Peyer's patch (tissue), 4 donors: ENCODE data around the gene C3orf20. TPM values are rescaled to one million over a fixed set of nuclear protein-coding genes. Genes with fewer than 3 reads are reported as not detected.
"Not testable (repeated sequence)": the region's sequence is repeated elsewhere in the genome, so short reads cannot be mapped to it uniquely, and the experiment has no call there.

Source experiments
- DNase-seq, 3 donors: peaks; one replicate each; pipeline ENCODE4 v3.0.0-alpha.2; 2017 to 2019
- H3K27ac ChIP-seq, 4 donors: fragments of 200-600 bp; sonication (generic); one replicate each; pipeline ENCODE4 v1.5.1; 2016 to 2019
- H3K27me3 ChIP-seq, 2 donors: fragments of 200-600 bp; sonication (generic); one replicate each; pipeline ENCODE4 v1.5.1; 2019
- H3K36me3 ChIP-seq, 3 donors: fragments of 200-600 bp; sonication (generic); one replicate each; pipeline ENCODE4 v1.5.1; 2016 to 2019
- H3K4me1 ChIP-seq, 4 donors: fragments of 200-600 bp; sonication (generic); one replicate each; pipeline ENCODE4 v1.5.1; 2016 to 2019
- H3K4me3 ChIP-seq, 4 donors: fragments of 200-600 bp; sonication (generic); 1 replicate in 3 of 4; 2 replicates in 1 of 4; pipeline ENCODE4 v1.5.1; 2016 to 2019; ENCODE audit warnings: mild to moderate bottlenecking in 1 of 4
- H3K9me3 ChIP-seq, 4 donors: fragments of 200-600 bp; sonication (generic); one replicate each; pipeline ENCODE4 v1.5.1; 2016 to 2019; ENCODE audit warnings: mild to moderate bottlenecking in 1 of 4
- CTCF ChIP-seq, 6 experiments: fragments of 450-650 bp in 4 of 6; fragments of 200-600 bp in 2 of 6; sonication (generic) in 1 of 6; IDR thresholded peaks; one replicate each; pipeline ENCODE4 v1.5.1; 2017 to 2019; ENCODE audit warnings: antibody characterized with exemption in 6 of 6, mild to moderate bottlenecking in 3 of 6, moderate library complexity in 1 of 6
- POLR2A ChIP-seq, 2 donors: fragments of 450-650 bp; IDR thresholded peaks; one replicate each; pipeline ENCODE4 v1.5.1; 2017; ENCODE audit warnings: antibody characterized with exemption in 2 of 2, mild to moderate bottlenecking in 2 of 2, moderate library complexity in 2 of 2
- total RNA-seq, 4 donors: library from RNA; depleted of rRNA; stranded (reverse); fragments of >200 nt; gene quantifications; one replicate each; pipeline ENCODE4 v1.1.0, GENCODE V29; 2016

C3orf20 gene
- total RNA-seq, 4 donors from 2014 or later = not detected

- no peaks in the 10 kb centered on the region for H3K36me3 ChIP-seq
- no peaks in the 10 kb centered on the region for H3K27me3 ChIP-seq
- TF ChIP-seq CTCF (IDR thresholded peaks at IDR 0.05) (no peak), POLR2A (IDR thresholded peaks at IDR 0.05) (no peak)
- no peaks in the 10 kb centered on the region for H3K4me1 ChIP-seq
- no peak for DNase-seq
- no peak overlapping the region for H3K27ac ChIP-seq
- H3K9me3 ChIP-seq = no peaks in the 10 kb centered on the region
- H3K4me3 ChIP-seq = no peak overlapping the region
Observed at GRCh38 chr3:14741510-14741909, 66.6 kb downstream of the C3orf20 start.

GRCh38 chr3:14744556-14744955, 69.6 kb downstream of the C3orf20 start:
- H3K36me3 ChIP-seq = no peaks in the 10 kb centered on the region
- H3K9me3 ChIP-seq = no peaks in the 10 kb centered on the region
- no peak for DNase-seq
- no peak overlapping the region for H3K27ac ChIP-seq
- H3K27me3 ChIP-seq = no peaks in the 10 kb centered on the region
- no peak overlapping the region for H3K4me3 ChIP-seq
- TF ChIP-seq POLR2A (IDR thresholded peaks at IDR 0.05) (no peak), CTCF (IDR thresholded peaks at IDR 0.05) (no peak)
- H3K4me1 ChIP-seq = no peaks in the 10 kb centered on the region

GRCh38 chr3:14750650-14751049, 75.7 kb downstream of the C3orf20 start:
- no peak overlapping the region for H3K4me3 ChIP-seq
- TF ChIP-seq CTCF (IDR thresholded peaks at IDR 0.05) (no peak), POLR2A (IDR thresholded peaks at IDR 0.05) (no peak)
- no peaks in the 10 kb centered on the region for H3K36me3 ChIP-seq
- DNase-seq = no peak
- H3K9me3 ChIP-seq = peaks cover 0 to 7% (median 0%) of the 10 kb centered on the region in 4 donors
- H3K27ac ChIP-seq = no peak overlapping the region
- H3K4me1 ChIP-seq = no peaks in the 10 kb centered on the region
- no peaks in the 10 kb centered on the region for H3K27me3 ChIP-seq

GRCh38 chr3:14752979-14753378, 78.0 kb downstream of the C3orf20 start:
- not testable (repeated sequence) for DNase-seq, H3K9me3 ChIP-seq, H3K4me1 ChIP-seq, H3K27ac ChIP-seq, H3K27me3 ChIP-seq, H3K36me3 ChIP-seq, H3K4me3 ChIP-seq

GRCh38 chr3:14757153-14757700, 82.3 kb downstream of the C3orf20 start:
- no peaks in the 10 kb centered on the region for H3K36me3 ChIP-seq
- no peak for DNase-seq
- H3K27ac ChIP-seq = no peak overlapping the region
- TF ChIP-seq POLR2A (IDR thresholded peaks at IDR 0.05) (no peak), CTCF (IDR thresholded peaks at IDR 0.05) (no peak)
- H3K9me3 ChIP-seq = no peaks in the 10 kb centered on the region
- no peak overlapping the region for H3K4me3 ChIP-seq
- H3K4me1 ChIP-seq = no peaks in the 10 kb centered on the region
- no peaks in the 10 kb centered on the region for H3K27me3 ChIP-seq

- Histone ChIP-seq H3K9me3 (no peaks in the 10 kb centered on the region), H3K4me1 (no peaks in the 10 kb centered on the region), H3K4me3 (no peak overlapping the region), H3K36me3 (no peaks in the 10 kb centered on the region), H3K27ac (no peak overlapping the region), H3K27me3 (no peaks in the 10 kb centered on the region)
- TF ChIP-seq POLR2A (IDR thresholded peaks at IDR 0.05) (no peak), CTCF (IDR thresholded peaks at IDR 0.05) (no peak)
- DNase-seq = no peak
Observed at GRCh38 chr3:14758297-14758696, 83.4 kb downstream of the C3orf20 start.
